HepG2 (cell line): ENCODE results near the gene MMP25. TPM values are rescaled to one million over a fixed set of nuclear protein-coding genes. Genes with fewer than 3 reads are reported as not detected.

Source experiments
- AKAP8 ChIP-seq: sonication (generic); formaldehyde crosslinking; IDR thresholded peaks from 2 replicates; pipeline ENCODE4 v1.5.1; 2020; ENCODE audit warnings: mild to moderate bottlenecking, missing genetic modification reagents
- ARID2 ChIP-seq: sonication (generic); formaldehyde crosslinking; IDR thresholded peaks from 2 replicates; pipeline ENCODE4 v1.8.1; 2022; ENCODE audit warnings: mild to moderate bottlenecking, missing genetic modification reagents, borderline replicate concordance
- ARNT ChIP-seq: fragments of 450-650 bp; IDR thresholded peaks from 2 replicates; pipeline ENCODE4 v1.6.1; 2017
- CHD2 ChIP-seq: IDR thresholded peaks from 2 replicates; pipeline ENCODE4 v1.6.1; 2011; ENCODE audit warnings: low read depth, low read length, improper control_type of control experiment
- FOXO1 ChIP-seq: sonication (generic); formaldehyde crosslinking; IDR thresholded peaks from 2 replicates; pipeline ENCODE4 v1.4.0; 2020; ENCODE audit warnings: missing genetic modification reagents
- HMG20A ChIP-seq: IDR thresholded peaks from 2 replicates; pipeline ENCODE4 v1.6.1; 2016; ENCODE audit warnings: borderline replicate concordance
- IKZF1 ChIP-seq: fragments of 450-650 bp; IDR thresholded peaks from 2 replicates; pipeline ENCODE4 v1.7.1; 2016
- KAT7 ChIP-seq: IDR thresholded peaks from 2 replicates; pipeline ENCODE4 v1.6.1; 2018; ENCODE audit warnings: borderline replicate concordance, missing compliant biosample characterization
- KDM5B ChIP-seq: sonication (generic); formaldehyde crosslinking; IDR thresholded peaks from 2 replicates; pipeline ENCODE4 v1.4.0; 2020; ENCODE audit warnings: missing genetic modification reagents, mild to moderate bottlenecking, borderline replicate concordance
- MATR3 ChIP-seq: sonication (generic); formaldehyde crosslinking; IDR thresholded peaks from 2 replicates; pipeline ENCODE4 v1.4.0; 2020; ENCODE audit warnings: missing genetic modification reagents
- NFYB ChIP-seq: sonication (generic); formaldehyde crosslinking; IDR thresholded peaks from 2 replicates; pipeline ENCODE4 v1.4.0; 2020; ENCODE audit warnings: missing genetic modification reagents
- RFXANK ChIP-seq: IDR thresholded peaks from 2 replicates; pipeline ENCODE4 v1.6.1; 2016
- SNAPC4 ChIP-seq: sonication (generic); formaldehyde crosslinking; IDR thresholded peaks from 2 replicates; pipeline ENCODE4 v1.4.0; 2020; ENCODE audit warnings: mild to moderate bottlenecking, missing genetic modification reagents
- SNRNP70 ChIP-seq: fragments of 200-400 bp; formaldehyde crosslinking; IDR thresholded peaks from 2 replicates; pipeline ENCODE4 v1.6.1; 2017; ENCODE audit warnings: mild to moderate bottlenecking, low read depth, low read length, moderate library complexity
- ZBTB46 ChIP-seq: sonication (generic); formaldehyde crosslinking; IDR thresholded peaks from 2 replicates; pipeline ENCODE4 v1.4.0; 2020; ENCODE audit warnings: mild to moderate bottlenecking, missing genetic modification reagents, borderline replicate concordance
- ZNF30 ChIP-seq: sonication (generic); formaldehyde crosslinking; IDR thresholded peaks from 2 replicates; pipeline ENCODE4 v1.5.0; 2020; ENCODE audit warnings: mild to moderate bottlenecking, missing genetic modification reagents
- ZNF703 ChIP-seq: sonication (generic); formaldehyde crosslinking; IDR thresholded peaks from 2 replicates; pipeline ENCODE4 v1.5.1; 2020; ENCODE audit warnings: missing genetic modification reagents, mild to moderate bottlenecking, moderate library complexity, borderline replicate concordance
- ZNF891 ChIP-seq: sonication (generic); formaldehyde crosslinking; IDR thresholded peaks from 2 replicates; pipeline ENCODE4 v1.5.0; 2020; ENCODE audit warnings: mild to moderate bottlenecking, missing genetic modification reagents
- ZSCAN25 ChIP-seq: sonication (generic); formaldehyde crosslinking; IDR thresholded peaks from 2 replicates; pipeline ENCODE4 v1.8.0; 2022; ENCODE audit warnings: mild to moderate bottlenecking, missing genetic modification reagents
- polyA plus RNA-seq, 8 experiments: library from polyadenylated mRNA; depleted of rRNA in 3 of 8; stranded (reverse) in 7 of 8; unstranded in 1 of 8; fragments of >200 nt; fragmentation: Illumina TruSeq in 4 of 8; extraction: Trizol in 4 of 8; gene quantifications; 2 replicates each; pipeline versions ENCODE4 v1.2.1 to v1.2.3, GENCODE V29; 2011 to 2016; ENCODE audit warnings: low read depth in 4 of 8, missing spikeins in 1 of 8, mixed read lengths in 1 of 8; ENCODE audit not compliant: insufficient read depth in 1 of 8
- total RNA-seq, 5 experiments: library from RNA; depleted of rRNA; stranded (reverse); fragments of >200 nt; fragmentation: Illumina TruSeq; extraction: Trizol; gene quantifications; 2 replicates each; pipeline ENCODE4 v1.2.3, GENCODE V29; 2016; ENCODE audit warnings: low read depth in 1 of 5
- TF ChIP-seq, protein P1 (sequence below): sonication (generic); formaldehyde crosslinking; IDR thresholded peaks from 2 replicates; pipeline ENCODE4 v1.4.0; 2020; ENCODE audit warnings: low read depth, missing genetic modification reagents

The MMP25 gene
- total and polyA plus RNA-seq, 2 of the 13 experiments (the other 11 are each of a cell fraction or from before 2014, with no cell fraction given) = 0.04 to 0.08 TPM

- TF ChIP-seq SNAPC4 (CRISPR knock-in tag) = no peak
- no peak for TF ChIP-seq ARNT
- no peak for TF ChIP-seq ZBTB46 (CRISPR knock-in tag)
- no peak for TF ChIP-seq SNRNP70
- no peak for TF ChIP-seq HMG20A
- no peak for TF ChIP-seq ZNF703 (CRISPR knock-in tag)
- TF ChIP-seq ZSCAN25 (CRISPR knock-in tag) = 0 out of 2 replicates have a peak, but pooled peaks have one; percentile 22
- TF ChIP-seq AKAP8 (CRISPR knock-in tag) = 0 out of 2 replicates have a peak, but pooled peaks have one; percentile 21
- TF ChIP-seq FOXO1 = no peak
- no peak for TF ChIP-seq MATR3
- no peak for TF ChIP-seq ARID2 (CRISPR knock-in tag)
- TF ChIP-seq IKZF1 = no peak
- peak; percentile 67; the same call in 1 of the 2 replicates for TF ChIP-seq RFXANK (CRISPR knock-in tag)
- TF ChIP-seq, protein P1, sequence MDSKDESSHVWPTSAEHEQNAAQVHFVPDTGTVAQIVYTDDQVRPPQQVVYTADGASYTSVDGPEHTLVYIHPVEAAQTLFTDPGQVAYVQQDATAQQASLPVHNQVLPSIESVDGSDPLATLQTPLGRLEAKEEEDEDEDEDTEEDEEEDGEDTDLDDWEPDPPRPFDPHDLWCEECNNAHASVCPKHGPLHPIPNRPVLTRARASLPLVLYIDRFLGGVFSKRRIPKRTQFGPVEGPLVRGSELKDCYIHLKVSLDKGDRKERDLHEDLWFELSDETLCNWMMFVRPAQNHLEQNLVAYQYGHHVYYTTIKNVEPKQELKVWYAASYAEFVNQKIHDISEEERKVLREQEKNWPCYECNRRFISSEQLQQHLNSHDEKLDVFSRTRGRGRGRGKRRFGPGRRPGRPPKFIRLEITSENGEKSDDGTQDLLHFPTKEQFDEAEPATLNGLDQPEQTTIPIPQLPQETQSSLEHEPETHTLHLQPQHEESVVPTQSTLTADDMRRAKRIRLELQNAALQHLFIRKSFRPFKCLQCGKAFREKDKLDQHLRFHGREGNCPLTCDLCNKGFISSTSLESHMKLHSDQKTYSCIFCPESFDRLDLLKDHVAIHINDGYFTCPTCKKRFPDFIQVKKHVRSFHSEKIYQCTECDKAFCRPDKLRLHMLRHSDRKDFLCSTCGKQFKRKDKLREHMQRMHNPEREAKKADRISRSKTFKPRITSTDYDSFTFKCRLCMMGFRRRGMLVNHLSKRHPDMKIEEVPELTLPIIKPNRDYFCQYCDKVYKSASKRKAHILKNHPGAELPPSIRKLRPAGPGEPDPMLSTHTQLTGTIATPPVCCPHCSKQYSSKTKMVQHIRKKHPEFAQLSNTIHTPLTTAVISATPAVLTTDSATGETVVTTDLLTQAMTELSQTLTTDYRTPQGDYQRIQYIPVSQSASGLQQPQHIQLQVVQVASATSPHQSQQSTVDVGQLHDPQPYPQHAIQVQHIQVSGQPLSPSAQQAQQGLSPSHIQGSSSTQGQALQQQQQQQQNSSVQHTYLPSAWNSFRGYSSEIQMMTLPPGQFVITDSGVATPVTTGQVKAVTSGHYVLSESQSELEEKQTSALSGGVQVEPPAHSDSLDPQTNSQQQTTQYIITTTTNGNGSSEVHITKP (CRISPR knock-in tag) = 0 out of 2 replicates have a peak, but pooled peaks have one; percentile 20
- TF ChIP-seq NFYB = peak; percentile 99
- no peak for TF ChIP-seq KAT7 (CRISPR knock-in tag)
- TF ChIP-seq ZNF30 = no peak
- TF ChIP-seq ZNF891 = no peak
- TF ChIP-seq CHD2 = no peak
- peak; percentile 47; the same call in 1 of the 2 replicates for TF ChIP-seq KDM5B
These were observed 42.6 kb upstream of the MMP25 start (continued) for GRCh38 chr16:3003582-3004270.
